ENCODE measurements around the gene ZG16B.

GRCh38 chr16:2821487-2822157 is 8.5 kb upstream of the ZG16B start:
- TF ChIP-seq HDAC2 (IDR thresholded peaks at IDR 0.05; ENCODE audit: borderline replicate concordance in 1 of 2, low read depth in 2 of 2, low read length in 2 of 2) (no peak), CTCF (IDR thresholded peaks at IDR 0.05; ENCODE audit: control extremely low read depth in 1 of 3, insufficient read depth in 1 of 3, low read depth in 1 of 3, low read length in 3 of 3) (no peak), POLR2AphosphoS5 (IDR thresholded peaks at IDR 0.05; ENCODE audit: low read depth, low read length) (no peak), RFX5 (IDR thresholded peaks at IDR 0.05; ENCODE audit: borderline replicate concordance, low read depth, low read length) (no peak), SP1 (IDR thresholded peaks at IDR 0.05; ENCODE audit: low read depth, low read length) (no peak)

Measured in H1 (cell line).